C4-2B (cell line): ENCODE data around the gene ST6GALNAC6.

Experiments used
- CTCF ChIP-seq: fragments of 450-650 bp; conservative IDR thresholded peaks from 2 replicates; pipeline ENCODE4 v1.5.1; 2017; ENCODE audit warnings: mild to moderate bottlenecking
- ZFX ChIP-seq: fragments of 450-650 bp; IDR thresholded peaks from 2 replicates; pipeline ENCODE4 v1.6.1; 2017

- TF ChIP-seq CTCF, result no peak
- no peak for TF ChIP-seq ZFX
These were observed 19.3 kb downstream of the ST6GALNAC6 start for GRCh38 chr9:127880143-127880542.
